ENCODE results near the gene PCSK2. TPM values are rescaled to one million over a fixed set of nuclear protein-coding genes. Genes with fewer than 3 reads are reported as not detected.

PCSK2 gene
- total and polyA plus RNA-seq, 2 donors (not counting 3 experiments of a cell fraction or from before 2014, with no cell fraction given), result not detected

DNA sequence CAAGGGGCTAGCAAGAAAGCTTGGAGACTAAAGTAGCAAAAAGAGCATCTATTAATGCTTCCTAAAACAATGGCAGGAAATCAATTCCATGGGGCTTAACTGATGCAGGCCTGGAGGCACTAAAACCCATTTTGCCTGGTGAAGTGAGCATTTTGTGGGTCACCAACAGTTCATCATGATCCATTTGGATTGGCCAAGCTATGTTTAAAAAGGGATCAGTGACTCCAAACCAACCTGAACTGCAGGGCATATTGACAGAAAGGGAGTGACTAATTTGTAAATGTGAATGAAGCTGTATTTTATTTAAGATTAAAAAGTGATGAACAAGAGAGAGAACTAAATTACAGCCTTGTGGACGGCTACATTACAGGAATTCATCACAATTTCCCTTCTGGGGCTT is 132.0 kb downstream of the PCSK2 start:
- no peaks in the 10 kb centered on the region for H3K9me3 ChIP-seq (replicated peaks; ENCODE audit: control insufficient read depth, insufficient read depth, low read length)
- H3K4me3 ChIP-seq (replicated peaks in 1 of 3; ENCODE audit: insufficient read depth in 1 of 3, low read depth in 1 of 3, low read length in 3 of 3), result no peak overlapping the region
- POLR2A ChIA-PET, result no interaction called here
- H3K4me2 ChIP-seq (ENCODE audit: insufficient read depth, low read length), result no peak overlapping the region
- no peaks in the 10 kb centered on the region for H3K36me3 ChIP-seq (ENCODE audit: control insufficient read depth in 2 of 2, extremely low read depth in 1 of 2, insufficient read depth in 2 of 2, low read length in 2 of 2)
- no peaks in the 10 kb centered on the region for H3K9me1 ChIP-seq (replicated peaks; ENCODE audit: control insufficient read depth, extremely low read depth, insufficient read depth, low read length)
- no TSS peak for BruUV-seq (replicated peaks)
- H3K27me3 ChIP-seq (ENCODE audit: control insufficient read depth in 2 of 2, insufficient read depth in 2 of 2, low read length in 2 of 2), result no peaks in the 10 kb centered on the region
- H3K4me1 ChIP-seq (ENCODE audit: control insufficient read depth, extremely low read depth, insufficient read depth, low read length), result no peaks in the 10 kb centered on the region
- DNase-seq (ENCODE audit: low read depth, low spot score) (no peak), FAIRE-seq (no peak)
- intact Hi-C loops (cut with micrococcal nuclease) (no loop called here), dilution Hi-C loops (cut with MboI; ENCODE audit: extremely low pct_ligation_motif_present, low sequenced_read_pairs) (no loop called here)
- no peaks in the 10 kb centered on the region for H4K20me1 ChIP-seq (replicated peaks; ENCODE audit: control insufficient read depth, extremely low read depth, insufficient read depth, low read length)
- no peaks in the 10 kb centered on the region for H3K79me2 ChIP-seq (ENCODE audit: control insufficient read depth, insufficient read depth, low read length)
- H3K9ac ChIP-seq (replicated peaks; ENCODE audit: extremely low read depth, insufficient read depth, low read length), result no peak overlapping the region
- no peak overlapping the region for H2AFZ ChIP-seq (ENCODE audit: low read depth, low read length)
- TF ChIP-seq POLR2AphosphoS5 (IDR thresholded peaks at IDR 0.05; ENCODE audit: insufficient read depth, low read depth, low read length) (no peak), POLR2A (IDR thresholded peaks at IDR 0.05; ENCODE audit: low read depth, low read length) (no peak), GATA2 (IDR thresholded peaks at IDR 0.05; ENCODE audit: insufficient read depth, insufficient read length, low read depth, low read length) (no peak)
- TF ChIP-seq, protein P1, sequence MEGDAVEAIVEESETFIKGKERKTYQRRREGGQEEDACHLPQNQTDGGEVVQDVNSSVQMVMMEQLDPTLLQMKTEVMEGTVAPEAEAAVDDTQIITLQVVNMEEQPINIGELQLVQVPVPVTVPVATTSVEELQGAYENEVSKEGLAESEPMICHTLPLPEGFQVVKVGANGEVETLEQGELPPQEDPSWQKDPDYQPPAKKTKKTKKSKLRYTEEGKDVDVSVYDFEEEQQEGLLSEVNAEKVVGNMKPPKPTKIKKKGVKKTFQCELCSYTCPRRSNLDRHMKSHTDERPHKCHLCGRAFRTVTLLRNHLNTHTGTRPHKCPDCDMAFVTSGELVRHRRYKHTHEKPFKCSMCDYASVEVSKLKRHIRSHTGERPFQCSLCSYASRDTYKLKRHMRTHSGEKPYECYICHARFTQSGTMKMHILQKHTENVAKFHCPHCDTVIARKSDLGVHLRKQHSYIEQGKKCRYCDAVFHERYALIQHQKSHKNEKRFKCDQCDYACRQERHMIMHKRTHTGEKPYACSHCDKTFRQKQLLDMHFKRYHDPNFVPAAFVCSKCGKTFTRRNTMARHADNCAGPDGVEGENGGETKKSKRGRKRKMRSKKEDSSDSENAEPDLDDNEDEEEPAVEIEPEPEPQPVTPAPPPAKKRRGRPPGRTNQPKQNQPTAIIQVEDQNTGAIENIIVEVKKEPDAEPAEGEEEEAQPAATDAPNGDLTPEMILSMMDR (IDR thresholded peaks at IDR 0.05; ENCODE audit: extremely low read depth in 1 of 2, insufficient read depth in 1 of 2, low read depth in 1 of 2, low read length in 2 of 2), result no peak
- CTCF ChIA-PET, result no interaction called here
- no peak overlapping the region for H3K27ac ChIP-seq (ENCODE audit: insufficient read depth, low read depth, low read length)

DNA sequence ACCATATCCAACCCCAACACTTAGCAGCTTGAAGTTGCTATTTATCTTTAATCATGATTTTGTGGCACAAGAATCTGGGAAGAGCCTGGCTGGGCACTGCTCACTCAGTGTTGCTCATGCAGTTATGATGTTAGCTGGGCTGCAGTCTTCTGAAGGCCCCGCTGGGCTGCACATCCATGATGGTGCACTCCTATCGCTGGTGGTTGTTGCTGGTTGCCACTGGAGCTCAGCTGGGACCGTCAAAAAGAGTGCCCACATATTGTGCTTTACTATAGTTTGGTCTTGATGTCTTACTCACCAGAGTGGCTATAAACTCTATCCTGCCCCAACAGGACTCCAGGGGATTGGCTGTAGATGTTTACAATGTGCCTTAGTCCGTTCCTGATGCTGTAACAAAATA is 137.8 kb downstream of the PCSK2 start:
- Histone ChIP-seq H2AFZ (ENCODE audit: low read depth, low read length) (no peak overlapping the region), H3K4me2 (ENCODE audit: insufficient read depth, low read length) (no peak overlapping the region), H3K9me1 (replicated peaks; ENCODE audit: control insufficient read depth, extremely low read depth, insufficient read depth, low read length) (no peaks in the 10 kb centered on the region), H4K20me1 (replicated peaks; ENCODE audit: control insufficient read depth, extremely low read depth, insufficient read depth, low read length) (no peaks in the 10 kb centered on the region), H3K27me3 (ENCODE audit: control insufficient read depth in 2 of 2, insufficient read depth in 2 of 2, low read length in 2 of 2) (no peaks in the 10 kb centered on the region), H3K36me3 (ENCODE audit: control insufficient read depth in 2 of 2, extremely low read depth in 1 of 2, insufficient read depth in 2 of 2, low read length in 2 of 2) (no peaks in the 10 kb centered on the region), H3K9me3 (replicated peaks; ENCODE audit: control insufficient read depth, insufficient read depth, low read length) (no peaks in the 10 kb centered on the region), H3K9ac (replicated peaks; ENCODE audit: extremely low read depth, insufficient read depth, low read length) (no peak overlapping the region), H3K79me2 (ENCODE audit: control insufficient read depth, insufficient read depth, low read length) (no peaks in the 10 kb centered on the region), H3K4me3 (replicated peaks in 1 of 3; ENCODE audit: insufficient read depth in 1 of 3, low read depth in 1 of 3, low read length in 3 of 3) (no peak overlapping the region), H3K27ac (ENCODE audit: insufficient read depth, low read depth, low read length) (no peak overlapping the region), H3K4me1 (ENCODE audit: control insufficient read depth, extremely low read depth, insufficient read depth, low read length) (no peaks in the 10 kb centered on the region)
- no TSS peak for BruUV-seq (replicated peaks)
- no peak for FAIRE-seq
- ChIA-PET CTCF (no interaction called here), POLR2A (no interaction called here)
- dilution Hi-C loops (cut with MboI; ENCODE audit: extremely low pct_ligation_motif_present, low sequenced_read_pairs), result no loop called here
- TF ChIP-seq JUN (IDR thresholded peaks at IDR 0.05; ENCODE audit: borderline replicate concordance, insufficient read depth, insufficient read length, low read depth) (no peak), FOS (IDR thresholded peaks at IDR 0.05; ENCODE audit: borderline replicate concordance, insufficient read depth, low read length) (no peak), POLR2A (IDR thresholded peaks at IDR 0.05; ENCODE audit: low read depth, low read length) (no peak), EZH2 (IDR thresholded peaks at IDR 0.05; ENCODE audit: borderline replicate concordance, low read depth, low read length, severe bottlenecking) (no peak), MYC (IDR thresholded peaks at IDR 0.05; ENCODE audit: low read depth, low read length) (no peak), GATA2 (IDR thresholded peaks at IDR 0.05; ENCODE audit: insufficient read depth, insufficient read length, low read depth, low read length) (no peak), POLR2AphosphoS5 (IDR thresholded peaks at IDR 0.05; ENCODE audit: insufficient read depth, low read depth, low read length) (no peak)
- TF ChIP-seq, protein P2, sequence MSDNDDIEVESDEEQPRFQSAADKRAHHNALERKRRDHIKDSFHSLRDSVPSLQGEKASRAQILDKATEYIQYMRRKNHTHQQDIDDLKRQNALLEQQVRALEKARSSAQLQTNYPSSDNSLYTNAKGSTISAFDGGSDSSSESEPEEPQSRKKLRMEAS (IDR thresholded peaks at IDR 0.05; ENCODE audit: insufficient read depth, insufficient read length), result no peak
- TF ChIP-seq, protein P1 (IDR thresholded peaks at IDR 0.05; ENCODE audit: extremely low read depth in 1 of 2, insufficient read depth in 1 of 2, low read depth in 1 of 2, low read length in 2 of 2), result no peak
- intact Hi-C loops (cut with micrococcal nuclease), result no loop called here
- DNase-seq (ENCODE audit: low read depth, low spot score), result no peak

All from endothelial cell of umbilical vein (primary cell).